GM18951 (cell line): ENCODE measurements around the gene GEN1.

Experiments
- POLR2A ChIP-seq: IDR thresholded peaks from 4 replicates; pipeline ENCODE4 v1.6.1; 2011; ENCODE audit warnings: mild to moderate bottlenecking; ENCODE audit not compliant: insufficient read length, insufficient read depth; ENCODE audit errors: extremely low read depth
- in situ Hi-C: fragments of 300-500 bp; cut with MboI; formaldehyde crosslinking; loops from one replicate; pipeline ENCODE4 v1.12.0; 2022; ENCODE audit warnings: low sequenced_read_pairs, mixed read lengths, inconsistent platforms; ENCODE audit not compliant: unreplicated experiment

The GEN1 gene, protein sequence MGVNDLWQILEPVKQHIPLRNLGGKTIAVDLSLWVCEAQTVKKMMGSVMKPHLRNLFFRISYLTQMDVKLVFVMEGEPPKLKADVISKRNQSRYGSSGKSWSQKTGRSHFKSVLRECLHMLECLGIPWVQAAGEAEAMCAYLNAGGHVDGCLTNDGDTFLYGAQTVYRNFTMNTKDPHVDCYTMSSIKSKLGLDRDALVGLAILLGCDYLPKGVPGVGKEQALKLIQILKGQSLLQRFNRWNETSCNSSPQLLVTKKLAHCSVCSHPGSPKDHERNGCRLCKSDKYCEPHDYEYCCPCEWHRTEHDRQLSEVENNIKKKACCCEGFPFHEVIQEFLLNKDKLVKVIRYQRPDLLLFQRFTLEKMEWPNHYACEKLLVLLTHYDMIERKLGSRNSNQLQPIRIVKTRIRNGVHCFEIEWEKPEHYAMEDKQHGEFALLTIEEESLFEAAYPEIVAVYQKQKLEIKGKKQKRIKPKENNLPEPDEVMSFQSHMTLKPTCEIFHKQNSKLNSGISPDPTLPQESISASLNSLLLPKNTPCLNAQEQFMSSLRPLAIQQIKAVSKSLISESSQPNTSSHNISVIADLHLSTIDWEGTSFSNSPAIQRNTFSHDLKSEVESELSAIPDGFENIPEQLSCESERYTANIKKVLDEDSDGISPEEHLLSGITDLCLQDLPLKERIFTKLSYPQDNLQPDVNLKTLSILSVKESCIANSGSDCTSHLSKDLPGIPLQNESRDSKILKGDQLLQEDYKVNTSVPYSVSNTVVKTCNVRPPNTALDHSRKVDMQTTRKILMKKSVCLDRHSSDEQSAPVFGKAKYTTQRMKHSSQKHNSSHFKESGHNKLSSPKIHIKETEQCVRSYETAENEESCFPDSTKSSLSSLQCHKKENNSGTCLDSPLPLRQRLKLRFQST

DNA sequence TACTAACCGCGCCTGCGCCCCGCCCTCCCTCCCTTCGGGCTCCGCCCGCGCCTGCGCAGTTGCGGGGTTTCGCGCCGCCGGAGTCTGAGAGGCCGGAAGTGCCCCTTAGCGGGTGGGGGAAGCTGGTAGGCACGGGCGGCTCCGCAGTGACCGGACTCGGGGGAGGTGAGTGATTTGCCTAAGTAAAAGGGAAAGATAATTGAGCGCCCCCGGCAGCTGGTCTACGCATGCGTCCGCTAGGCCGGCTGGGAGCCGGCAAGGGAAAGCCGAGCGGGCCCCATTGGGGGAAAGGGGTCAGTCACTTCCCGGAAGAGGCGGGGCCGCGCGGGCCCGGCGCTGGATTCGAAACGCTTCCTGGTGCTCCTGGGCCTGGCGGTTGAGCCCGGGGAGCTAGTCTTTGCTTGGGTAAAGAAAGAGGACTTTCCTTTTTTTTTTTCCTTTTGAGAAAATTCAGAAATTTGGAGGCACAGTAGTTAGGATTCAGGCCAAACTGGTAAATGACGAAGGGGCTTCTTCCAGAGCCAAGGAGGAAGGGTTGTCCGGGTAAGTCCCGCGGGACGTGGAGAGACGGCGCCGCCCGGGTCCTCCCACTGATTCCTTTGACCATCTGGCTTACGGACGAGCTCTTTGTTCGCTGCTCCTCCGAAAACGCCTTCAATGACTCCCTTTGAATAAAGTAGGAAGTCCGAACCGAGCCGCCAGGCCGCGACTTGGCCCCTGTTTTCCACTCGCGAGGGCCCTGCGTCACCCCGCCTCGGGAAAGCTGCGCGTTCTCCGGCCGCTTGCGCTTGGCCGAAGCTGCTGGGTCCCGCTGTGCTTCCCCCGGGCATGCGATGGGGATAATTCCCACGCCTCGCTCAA lies at the start of gene GEN1, which contains the start of gene SMC6:
Gene GEN1 (plus strand): TSS at position 336 of the 861 bp plus-strand sequence. CDS start 5,806 bp downstream, outside the sequence.
Gene SMC6 (minus strand): TSS at position 8 of the 861 bp plus-strand sequence. CDS start 7,864 bp downstream, outside the sequence.
- peak; percentile 58 for TF ChIP-seq POLR2A
- in situ Hi-C loops, result no loop called here

DNA sequence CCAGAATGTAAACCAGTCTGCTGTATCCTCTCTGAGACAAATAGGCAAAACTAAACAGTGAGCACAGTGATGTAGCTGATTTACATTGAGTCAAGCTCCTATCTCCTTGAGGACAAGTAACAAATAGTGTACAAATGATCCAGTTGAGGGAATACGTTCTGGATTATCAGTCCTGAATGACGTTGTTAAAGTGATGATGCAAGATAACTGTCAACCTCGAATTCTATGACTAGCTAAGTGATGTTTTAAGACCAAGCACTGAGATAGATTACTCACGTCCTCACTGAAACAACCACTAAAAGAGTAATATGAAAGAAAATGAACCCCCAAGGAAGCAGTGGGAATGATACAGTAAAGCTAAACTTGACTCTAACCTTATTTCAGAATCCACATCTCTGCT lies 47.1 kb upstream of the GEN1 start:
- in situ Hi-C loops, result no loop called here

DNA sequence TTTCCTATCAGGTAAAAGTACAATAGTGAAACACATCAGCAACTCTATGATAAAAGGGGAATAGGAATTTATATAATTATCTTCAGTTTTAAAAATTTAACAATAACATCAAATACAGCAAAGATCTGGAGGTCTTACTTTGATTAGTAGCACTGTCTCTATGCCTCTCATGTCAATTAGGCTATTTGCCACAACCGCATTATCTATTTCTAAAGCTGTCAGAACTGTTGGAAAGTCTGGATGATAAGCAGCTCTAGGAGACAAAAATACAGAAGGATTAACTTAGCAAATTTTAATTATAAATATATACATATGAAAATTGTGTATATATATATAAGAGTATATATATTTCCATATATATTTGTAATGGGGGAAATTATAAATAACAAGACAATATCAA lies 45.4 kb upstream of the GEN1 start:
- in situ Hi-C loops, result no loop called here
- TF ChIP-seq POLR2A, result no peak

More for the DNA sequence above, 47.1 kb upstream of the GEN1 start:
- no peak for TF ChIP-seq POLR2A

DNA sequence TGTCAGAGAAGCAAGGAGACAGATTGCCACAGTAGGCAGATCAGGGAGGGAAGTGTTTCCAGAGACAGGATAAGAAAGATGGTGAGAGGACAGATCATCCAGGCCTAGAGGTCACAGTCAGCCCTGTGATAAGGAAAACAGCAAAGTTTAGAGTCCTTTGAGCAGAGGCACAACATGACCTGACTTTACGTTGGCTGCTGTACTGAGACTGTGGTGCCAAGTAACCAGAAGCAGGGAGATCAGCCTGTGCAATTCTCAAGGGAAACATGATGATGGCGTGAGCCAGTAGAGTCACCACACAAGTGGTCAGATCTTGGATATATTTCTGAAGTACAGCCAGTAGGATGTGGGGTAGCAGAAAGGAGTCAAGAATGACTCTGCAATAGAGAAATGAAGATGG lies 44.0 kb upstream of the GEN1 start:
- TF ChIP-seq POLR2A, result no peak
- in situ Hi-C loops, result loop anchor here (10.0 kb wide), 1 partner anchor 125 kb away; no protein-coding TSS in a partner anchor

DNA sequence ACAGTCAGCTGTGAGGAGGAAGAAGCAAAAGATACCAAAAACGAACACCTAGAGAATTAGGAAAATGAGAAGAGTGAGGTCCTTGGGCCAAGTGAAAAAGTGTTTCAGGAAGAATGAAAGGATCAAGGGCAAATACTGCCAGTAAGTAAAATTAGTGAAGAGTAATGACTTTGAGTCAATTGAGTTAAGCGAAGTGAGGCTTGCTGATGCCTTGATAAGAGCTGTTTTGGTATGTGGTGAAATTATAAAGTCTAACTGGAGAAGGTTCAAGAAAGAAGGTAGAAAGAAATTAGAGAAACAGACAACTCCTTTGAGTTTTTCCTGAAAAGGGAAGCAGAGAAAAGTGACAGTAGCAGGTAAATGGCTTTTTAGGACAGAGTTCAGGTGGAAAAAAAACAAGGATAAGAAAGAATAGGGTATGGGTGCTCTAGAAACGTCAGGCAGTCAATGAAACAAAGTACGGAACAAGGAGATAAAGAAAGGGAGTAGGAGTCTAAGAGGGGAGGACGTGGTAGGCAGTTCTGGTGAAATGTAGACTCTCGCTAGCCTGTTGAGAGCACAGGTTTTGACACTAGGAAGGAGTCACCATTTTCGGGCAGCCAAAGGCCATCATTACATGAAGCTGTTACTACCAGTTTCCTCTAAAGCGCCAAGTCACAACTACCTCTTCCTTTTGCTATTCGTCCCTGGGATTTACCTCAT lies 43.2 kb upstream of the GEN1 start:
- in situ Hi-C loops, result loop anchor here (10.0 kb wide), 1 partner anchor 124 kb away; no protein-coding TSS in a partner anchor

DNA sequence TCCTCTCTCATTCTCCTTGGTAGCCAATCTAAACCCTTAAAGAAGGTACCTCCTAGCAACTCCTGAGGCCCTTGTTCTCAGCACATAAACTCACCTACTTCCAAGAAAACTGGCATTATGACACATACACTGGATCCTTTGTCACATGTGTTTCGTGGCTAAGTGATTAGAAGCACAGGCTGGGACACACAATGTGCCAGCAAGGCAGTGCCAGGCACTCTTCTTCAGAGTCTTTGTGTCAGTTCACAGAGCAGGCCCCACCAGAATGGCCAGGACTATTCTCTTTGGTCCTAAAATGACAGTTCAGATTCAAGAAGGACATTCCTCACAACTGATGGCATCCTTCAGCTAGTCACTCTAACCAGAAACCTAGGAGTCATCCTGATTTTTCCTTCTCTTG lies 40.6 kb upstream of the GEN1 start:
- in situ Hi-C loops, result loop anchor here (10.0 kb wide), 1 partner anchor 122 kb away; no protein-coding TSS in a partner anchor
- TF ChIP-seq POLR2A, result no peak

More for the DNA sequence above, 43.2 kb upstream of the GEN1 start:
- TF ChIP-seq POLR2A, result no peak

DNA sequence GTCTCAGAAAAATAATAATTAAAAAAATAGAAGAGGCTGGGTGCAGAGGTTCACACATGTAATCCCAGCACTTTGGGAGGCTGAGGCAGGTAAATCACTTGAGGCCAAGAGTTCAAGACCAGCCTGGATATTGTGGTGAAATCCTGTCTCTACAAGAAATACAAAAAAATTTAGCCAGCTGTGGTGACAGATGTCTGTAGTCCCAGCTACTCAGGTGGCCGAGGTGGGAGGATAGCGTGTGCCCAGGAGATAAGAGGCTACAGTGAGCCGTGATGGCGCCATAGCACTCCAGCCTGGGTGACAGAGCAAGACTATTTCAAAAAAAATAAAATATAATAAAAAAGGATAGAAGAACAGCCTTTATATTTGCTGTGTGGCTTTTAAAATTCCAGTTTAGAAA lies 36.3 kb upstream of the GEN1 start:
- no peak for TF ChIP-seq POLR2A
- in situ Hi-C loops, result loop anchor here (10.0 kb wide), 1 partner anchor 117 kb away; no protein-coding TSS in a partner anchor

DNA sequence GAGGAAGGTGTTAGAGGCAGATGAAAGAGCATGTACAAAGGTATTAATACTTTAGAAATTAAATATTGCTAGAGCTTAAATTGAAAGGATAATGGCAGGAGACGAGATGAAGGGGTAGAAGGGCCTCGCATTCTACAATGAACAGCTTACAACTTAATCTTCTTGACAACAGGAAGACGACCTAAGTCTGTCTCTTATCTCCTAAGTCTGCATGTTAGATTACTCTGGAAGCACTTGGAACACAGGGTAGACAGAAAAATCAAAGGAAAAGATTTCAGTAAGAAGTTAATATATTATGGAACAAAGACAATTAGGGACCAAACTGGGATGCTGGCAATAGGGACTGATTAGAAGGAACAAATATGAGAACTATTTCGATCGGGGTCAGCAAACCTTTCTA lies 35.2 kb upstream of the GEN1 start:
- no peak for TF ChIP-seq POLR2A
- in situ Hi-C loops, result loop anchor here (10.0 kb wide), 1 partner anchor 116 kb away; no protein-coding TSS in a partner anchor

DNA sequence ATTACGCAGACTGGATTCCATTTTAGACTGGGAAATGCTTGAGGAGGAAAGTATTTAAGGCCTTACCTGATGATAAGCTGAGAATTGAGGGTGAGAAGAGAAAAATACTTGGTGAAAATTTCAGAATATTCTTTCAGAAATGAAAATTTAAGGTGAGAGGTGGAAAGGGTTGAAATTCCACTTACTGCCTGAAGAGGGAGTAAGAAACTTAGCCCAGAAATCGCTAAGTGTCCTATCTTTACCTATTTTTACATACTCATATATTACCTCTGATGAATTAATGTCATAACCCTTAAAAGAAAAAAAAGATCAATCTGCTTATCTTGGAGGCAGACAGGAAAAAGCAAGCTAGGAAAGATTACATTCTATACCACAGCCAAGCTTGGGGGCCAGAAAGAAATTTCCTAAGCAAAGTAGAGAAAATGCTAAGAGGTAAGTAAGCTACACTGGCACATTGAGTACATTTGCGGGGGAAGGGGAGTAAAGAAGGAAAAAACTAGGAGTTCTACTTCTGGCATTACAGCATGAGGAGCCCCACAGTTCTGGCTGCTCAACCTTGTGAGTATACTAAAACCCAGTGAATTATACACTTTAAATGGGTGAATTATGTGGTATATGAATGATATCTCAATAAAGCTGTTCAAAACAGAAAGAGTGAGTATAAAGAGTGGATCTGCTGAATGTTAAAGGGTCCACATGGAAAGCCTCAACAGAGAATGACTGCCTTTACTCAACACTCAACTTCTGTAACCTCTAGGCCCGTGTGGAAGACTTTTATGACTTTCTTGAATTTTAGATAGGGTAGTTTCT lies 34.2 kb upstream of the GEN1 start:
- in situ Hi-C loops, result loop anchor here (10.0 kb wide), 1 partner anchor 115 kb away; no protein-coding TSS in a partner anchor
- TF ChIP-seq POLR2A, result no peak

DNA sequence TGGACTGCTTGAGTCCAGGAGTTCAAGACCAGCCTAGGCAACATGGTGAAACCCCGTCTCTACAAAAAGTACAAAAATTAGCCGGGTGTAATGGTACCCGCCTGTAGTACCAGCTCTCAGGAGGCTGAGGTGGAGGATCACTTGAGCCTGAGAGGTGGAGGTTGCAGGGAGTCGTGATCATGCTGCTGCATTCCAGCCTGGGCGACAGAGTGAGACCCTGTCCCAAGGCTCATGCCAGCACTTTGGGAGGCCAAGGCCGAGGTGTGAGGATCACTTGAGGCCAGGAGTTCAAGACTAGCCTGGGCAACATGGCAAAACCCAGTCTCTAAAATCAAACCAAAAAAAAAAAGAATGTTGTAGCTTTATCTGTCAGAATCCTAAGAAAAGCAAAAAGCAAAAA lies 25.7 kb upstream of the GEN1 start:
- no peak for TF ChIP-seq POLR2A
- in situ Hi-C loops, result no loop called here

DNA sequence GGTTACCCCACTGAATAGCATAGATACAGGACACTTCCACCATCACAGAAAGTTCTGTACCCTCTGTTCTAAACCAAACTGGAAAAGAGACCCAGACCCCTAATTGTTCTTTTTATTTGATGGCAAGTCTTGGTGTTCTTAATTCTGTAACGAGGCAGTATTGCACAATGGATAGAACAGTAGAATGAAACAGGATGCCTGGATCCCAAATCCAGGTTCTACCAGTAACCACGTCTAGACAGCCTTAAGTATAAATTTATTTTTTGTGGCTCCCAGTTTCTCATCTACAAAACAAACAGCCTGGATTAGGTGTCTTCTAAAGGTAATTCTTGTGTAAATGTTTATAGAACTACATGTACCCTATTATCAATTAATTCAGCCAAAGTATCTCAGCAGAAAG lies 24.1 kb upstream of the GEN1 start:
- TF ChIP-seq POLR2A, result no peak
- in situ Hi-C loops, result no loop called here
